ENCODE measurements around the gene FGD4.

Gene FGD4

DNA sequence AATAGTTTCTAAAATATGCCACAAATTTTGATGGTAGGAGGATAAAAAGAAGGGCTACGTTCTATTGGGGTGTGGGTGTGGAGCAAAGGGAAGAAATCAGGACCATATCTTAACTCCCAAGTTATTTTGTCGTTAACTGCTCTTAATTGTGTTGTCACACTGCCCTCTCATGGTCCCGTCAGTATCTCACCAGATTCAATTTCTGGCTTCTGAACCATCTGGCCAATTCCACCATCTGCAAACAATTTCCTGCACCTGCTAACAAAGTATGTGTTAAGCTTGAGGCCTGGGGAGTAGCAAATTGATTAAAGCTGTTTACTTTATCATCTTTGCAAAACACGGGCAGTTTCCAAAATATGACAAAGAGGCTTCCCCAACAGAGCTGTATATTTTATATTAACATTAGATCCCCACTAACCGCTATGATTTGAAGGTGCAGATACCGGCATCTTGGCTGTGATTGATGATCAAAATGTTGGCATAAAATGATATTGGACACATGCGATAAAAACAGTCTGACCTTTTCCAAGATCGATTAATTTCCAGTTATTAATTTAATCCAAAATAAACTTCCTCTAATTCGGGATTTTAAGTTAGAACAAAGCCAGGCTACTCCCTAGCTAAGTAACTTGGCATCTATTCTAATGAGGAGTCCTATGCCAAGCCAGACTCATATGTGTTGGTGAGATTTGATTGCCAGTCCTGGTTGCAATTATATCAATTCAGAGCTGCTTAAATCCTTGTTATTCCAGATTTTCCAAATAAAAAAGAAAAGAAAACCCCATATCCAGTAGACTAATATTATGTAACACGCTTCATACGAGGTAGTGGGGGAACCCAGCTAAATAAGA lies 272.8 kb downstream of the FGD4 start:
- Histone ChIP-seq H3K36me3 (ENCODE audit: control insufficient read depth in 2 of 2, insufficient read depth in 2 of 2, low read length in 2 of 2) (no peaks in the 10 kb centered on the region), H3K4me3 (ENCODE audit: low read length in 2 of 2) (no peak overlapping the region), H3K4me1 (ENCODE audit: control insufficient read depth in 2 of 2, insufficient read depth in 2 of 2, low read length in 2 of 2) (peaks cover 0 to 3% of the 10 kb centered on the region in 2 donors), H3K27ac (ENCODE audit: low read depth in 2 of 2, low read length in 2 of 2) (no peak overlapping the region), H3K9ac (ENCODE audit: low read depth in 1 of 2, low read length in 2 of 2) (no peak overlapping the region), H3K9me3 (ENCODE audit: control insufficient read depth in 2 of 2, low read length in 2 of 2) (peaks cover 2 to 3% of the 10 kb centered on the region in 2 donors), H3K27me3 (ENCODE audit: control insufficient read depth in 2 of 2, insufficient read depth in 2 of 2, low read length in 2 of 2) (no peaks in the 10 kb centered on the region)

DNA sequence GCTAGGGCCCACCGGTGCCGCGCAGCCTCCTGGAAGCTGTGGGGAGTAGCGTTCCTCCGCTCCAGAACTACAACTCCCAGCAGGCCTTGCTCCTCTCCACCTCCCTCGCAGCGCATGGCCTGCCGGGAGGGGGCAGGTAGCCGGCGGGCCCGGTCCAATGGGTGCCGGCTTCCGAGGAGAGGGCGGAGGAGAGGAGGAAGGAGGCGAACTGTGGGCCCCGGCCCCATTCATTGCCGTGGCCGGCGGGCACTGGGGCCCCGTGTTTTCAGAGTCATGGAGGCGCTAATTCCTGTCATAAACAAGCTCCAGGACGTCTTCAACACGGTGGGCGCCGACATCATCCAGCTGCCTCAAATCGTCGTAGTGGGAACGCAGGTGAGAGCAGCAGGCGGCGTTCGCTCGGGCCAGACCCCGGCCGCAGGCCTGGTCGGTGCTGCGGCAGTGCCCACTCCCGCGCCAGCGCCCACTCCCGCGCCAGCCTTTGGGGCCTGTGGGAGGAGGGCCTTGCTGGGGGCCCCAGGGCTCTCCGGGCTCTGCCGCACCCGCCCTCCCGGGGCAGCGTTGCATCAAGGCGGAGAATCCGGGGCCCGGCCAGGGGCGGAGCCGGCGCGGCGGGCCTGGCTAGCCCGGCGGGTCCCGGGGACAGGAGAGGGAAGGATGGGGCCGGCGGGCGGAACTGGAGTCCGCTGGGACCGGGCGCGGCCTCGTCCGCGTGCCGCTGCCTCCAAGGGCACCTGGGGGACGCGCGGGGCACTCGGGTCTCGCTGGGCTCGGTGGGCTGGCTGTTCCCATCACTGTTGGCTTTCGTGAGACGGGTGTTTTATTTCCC lies 279.9 kb downstream of the FGD4 start, which contains the start of gene DNM1L:
TSS of gene DNM1L (plus strand) at position 211 of the 829 bp plus-strand sequence. CDS start at position 274, 63 bp downstream.
- H3K27me3 ChIP-seq (ENCODE audit: control insufficient read depth in 2 of 2, insufficient read depth in 2 of 2, low read length in 2 of 2) = no peaks in the 10 kb centered on the region
- peak within 1 kb of the TSS; percentile 94 to 95 for H3K9ac ChIP-seq (ENCODE audit: low read depth in 1 of 2, low read length in 2 of 2)
- H3K36me3 ChIP-seq (ENCODE audit: control insufficient read depth in 2 of 2, insufficient read depth in 2 of 2, low read length in 2 of 2) = no peaks in the 10 kb centered on the region
- no peaks in the 10 kb centered on the region for H3K9me3 ChIP-seq (ENCODE audit: control insufficient read depth in 2 of 2, low read length in 2 of 2)
- H3K4me3 ChIP-seq (ENCODE audit: low read length in 2 of 2) = peak within 1 kb of the TSS; percentile 81 to 89
- peak within 1 kb of the TSS; percentile 95 to 96 for H3K27ac ChIP-seq (ENCODE audit: low read depth in 2 of 2, low read length in 2 of 2)
- peaks cover 5 to 8% of the 10 kb centered on the region in 2 donors for H3K4me1 ChIP-seq (ENCODE audit: control insufficient read depth in 2 of 2, insufficient read depth in 2 of 2, low read length in 2 of 2)

DNA sequence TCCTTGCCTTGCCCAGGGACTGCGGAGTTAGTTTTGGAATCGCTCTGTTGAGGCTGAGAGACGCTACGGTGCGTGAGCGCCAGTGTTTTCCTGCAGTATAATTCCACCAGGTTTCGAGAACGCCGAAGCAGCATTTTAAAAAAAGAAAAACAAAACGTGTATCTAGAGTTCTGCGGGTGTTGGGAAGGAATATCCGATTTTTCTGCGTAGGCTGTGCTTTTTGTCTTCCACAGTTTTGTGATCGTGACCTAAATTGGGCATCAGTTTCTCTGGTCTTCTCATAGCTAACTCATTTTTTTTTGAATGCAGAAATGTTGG lies 280.5 kb downstream of the FGD4 start:
- peak overlapping the region; percentile 81 to 89 for H3K4me3 ChIP-seq (ENCODE audit: low read length in 2 of 2)

DNA sequence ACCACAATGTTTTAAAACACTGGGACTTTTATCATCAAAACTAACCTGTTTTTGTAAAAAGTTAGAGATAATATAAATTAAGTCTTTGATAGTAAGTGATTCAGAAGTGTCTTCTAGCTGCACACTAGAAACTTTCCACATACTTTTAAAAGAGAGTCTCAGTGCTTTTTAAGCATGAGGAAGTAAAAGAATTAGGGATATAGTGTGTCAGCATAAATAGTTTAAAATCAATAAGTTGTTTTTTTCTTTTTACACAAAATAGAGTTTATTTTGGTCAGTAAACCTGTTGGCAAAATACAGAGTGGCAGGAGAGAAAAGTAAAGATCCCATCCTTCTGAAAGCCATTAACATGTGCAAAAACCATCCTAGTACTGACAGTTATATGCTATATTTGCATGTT lies 281.4 kb downstream of the FGD4 start:
- Histone ChIP-seq H3K27me3 (ENCODE audit: control insufficient read depth in 2 of 2, insufficient read depth in 2 of 2, low read length in 2 of 2) (no peaks in the 10 kb centered on the region), H3K4me1 (ENCODE audit: control insufficient read depth in 2 of 2, insufficient read depth in 2 of 2, low read length in 2 of 2) (peaks cover 5 to 8% of the 10 kb centered on the region in 2 donors), H3K9me3 (ENCODE audit: control insufficient read depth in 2 of 2, low read length in 2 of 2) (no peaks in the 10 kb centered on the region), H3K36me3 (ENCODE audit: control insufficient read depth in 2 of 2, insufficient read depth in 2 of 2, low read length in 2 of 2) (no peaks in the 10 kb centered on the region), H3K27ac (ENCODE audit: low read depth in 2 of 2, low read length in 2 of 2) (no peak overlapping the region), H3K9ac (ENCODE audit: low read depth in 1 of 2, low read length in 2 of 2) (peak overlapping the region; percentile 17 to 95), H3K4me3 (ENCODE audit: low read length in 2 of 2) (peak overlapping the region in 1 of 2 donors; percentile 89)

More for the DNA sequence above, 280.5 kb downstream of the FGD4 start:
- peak overlapping the region; percentile 95 to 96 for H3K27ac ChIP-seq (ENCODE audit: low read depth in 2 of 2, low read length in 2 of 2)
- no peaks in the 10 kb centered on the region for H3K9me3 ChIP-seq (ENCODE audit: control insufficient read depth in 2 of 2, low read length in 2 of 2)
- H3K27me3 ChIP-seq (ENCODE audit: control insufficient read depth in 2 of 2, insufficient read depth in 2 of 2, low read length in 2 of 2) = no peaks in the 10 kb centered on the region
- H3K36me3 ChIP-seq (ENCODE audit: control insufficient read depth in 2 of 2, insufficient read depth in 2 of 2, low read length in 2 of 2) = no peaks in the 10 kb centered on the region
- H3K4me1 ChIP-seq (ENCODE audit: control insufficient read depth in 2 of 2, insufficient read depth in 2 of 2, low read length in 2 of 2) = peaks cover 5 to 8% of the 10 kb centered on the region in 2 donors
- peak overlapping the region; percentile 94 to 95 for H3K9ac ChIP-seq (ENCODE audit: low read depth in 1 of 2, low read length in 2 of 2)

DNA sequence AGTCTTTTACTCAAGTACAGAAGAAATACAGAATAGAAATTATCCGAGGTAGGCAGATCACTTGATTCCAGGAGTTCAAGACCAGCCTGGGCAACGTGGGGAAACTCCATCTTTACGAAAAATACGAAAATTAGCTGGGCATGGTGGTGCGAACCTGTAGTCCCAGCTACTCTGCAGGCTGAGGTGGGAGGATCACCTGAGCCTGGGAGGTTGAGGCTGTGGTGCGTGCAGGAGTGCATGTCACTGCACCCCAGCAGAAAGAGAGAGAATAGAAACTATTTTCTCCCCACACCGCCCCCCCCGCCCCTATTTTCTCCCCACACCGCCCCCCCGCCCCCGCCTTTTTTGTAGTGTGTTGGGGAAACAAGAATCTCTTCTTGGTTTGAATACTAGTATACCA lies 281.9 kb downstream of the FGD4 start:
- Histone ChIP-seq H3K9ac (ENCODE audit: low read depth in 1 of 2, low read length in 2 of 2) (no peak overlapping the region), H3K27ac (ENCODE audit: low read depth in 2 of 2, low read length in 2 of 2) (no peak overlapping the region), H3K9me3 (ENCODE audit: control insufficient read depth in 2 of 2, low read length in 2 of 2) (no peaks in the 10 kb centered on the region)

DNA sequence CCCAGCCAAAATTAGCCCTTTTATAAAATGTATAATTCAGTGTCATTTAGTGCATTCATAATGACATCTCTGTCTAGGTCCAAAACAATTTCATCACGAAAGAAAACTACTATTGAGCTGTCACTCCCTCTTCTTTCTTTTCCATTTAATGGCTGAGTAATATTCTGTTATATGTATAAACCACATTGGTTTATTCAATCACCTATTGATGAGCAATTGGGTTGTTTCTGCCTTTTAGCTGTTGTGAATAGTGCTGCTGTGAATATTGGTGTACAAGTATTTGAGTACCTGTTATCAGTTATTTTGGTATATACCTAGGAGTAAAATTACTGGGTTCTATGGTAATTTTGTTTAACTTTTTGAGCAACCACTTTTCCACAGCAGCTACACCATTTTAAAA lies 287.0 kb downstream of the FGD4 start:
- Histone ChIP-seq H3K9ac (ENCODE audit: low read depth in 1 of 2, low read length in 2 of 2) (no peak overlapping the region), H3K36me3 (ENCODE audit: control insufficient read depth in 2 of 2, insufficient read depth in 2 of 2, low read length in 2 of 2) (no peaks in the 10 kb centered on the region), H3K9me3 (ENCODE audit: control insufficient read depth in 2 of 2, low read length in 2 of 2) (no peaks in the 10 kb centered on the region), H3K27ac (ENCODE audit: low read depth in 2 of 2, low read length in 2 of 2) (no peak overlapping the region), H3K4me3 (ENCODE audit: low read length in 2 of 2) (no peak overlapping the region), H3K4me1 (ENCODE audit: control insufficient read depth in 2 of 2, insufficient read depth in 2 of 2, low read length in 2 of 2) (no peaks in the 10 kb centered on the region), H3K27me3 (ENCODE audit: control insufficient read depth in 2 of 2, insufficient read depth in 2 of 2, low read length in 2 of 2) (no peaks in the 10 kb centered on the region)

More for the DNA sequence above, 281.9 kb downstream of the FGD4 start:
- H3K4me3 ChIP-seq (ENCODE audit: low read length in 2 of 2) = peak overlapping the region in 1 of 2 donors; percentile 89
- no peaks in the 10 kb centered on the region for H3K36me3 ChIP-seq (ENCODE audit: control insufficient read depth in 2 of 2, insufficient read depth in 2 of 2, low read length in 2 of 2)
- H3K4me1 ChIP-seq (ENCODE audit: control insufficient read depth in 2 of 2, insufficient read depth in 2 of 2, low read length in 2 of 2) = peaks cover 5 to 8% of the 10 kb centered on the region in 2 donors
- no peaks in the 10 kb centered on the region for H3K27me3 ChIP-seq (ENCODE audit: control insufficient read depth in 2 of 2, insufficient read depth in 2 of 2, low read length in 2 of 2)

DNA sequence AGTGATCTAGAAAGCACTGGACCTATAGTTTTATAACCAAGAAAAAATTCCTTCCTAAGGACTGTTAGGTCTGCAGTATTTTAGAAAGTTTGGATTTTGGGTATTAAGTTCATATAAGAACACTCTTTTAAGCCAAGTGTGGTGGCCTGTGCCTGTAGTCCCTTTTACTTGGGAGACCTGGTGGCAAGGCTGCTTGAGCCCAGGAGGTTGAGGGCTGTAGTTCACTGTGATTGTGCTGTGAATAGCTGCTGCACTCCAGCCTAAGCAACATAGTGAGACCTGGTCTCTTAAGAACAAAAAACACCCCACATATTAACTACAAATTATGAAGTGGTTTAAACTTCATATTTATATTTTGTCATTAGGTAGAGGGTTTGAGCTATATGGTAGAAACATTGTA lies 289.4 kb downstream of the FGD4 start:
- no peaks in the 10 kb centered on the region for H3K36me3 ChIP-seq (ENCODE audit: control insufficient read depth in 2 of 2, insufficient read depth in 2 of 2, low read length in 2 of 2)
- no peak overlapping the region for H3K4me3 ChIP-seq (ENCODE audit: low read length in 2 of 2)
- H3K27me3 ChIP-seq (ENCODE audit: control insufficient read depth in 2 of 2, insufficient read depth in 2 of 2, low read length in 2 of 2) = no peaks in the 10 kb centered on the region
- H3K9ac ChIP-seq (ENCODE audit: low read depth in 1 of 2, low read length in 2 of 2) = no peak overlapping the region
- no peaks in the 10 kb centered on the region for H3K4me1 ChIP-seq (ENCODE audit: control insufficient read depth in 2 of 2, insufficient read depth in 2 of 2, low read length in 2 of 2)
- H3K27ac ChIP-seq (ENCODE audit: low read depth in 2 of 2, low read length in 2 of 2) = no peak overlapping the region
- no peaks in the 10 kb centered on the region for H3K9me3 ChIP-seq (ENCODE audit: control insufficient read depth in 2 of 2, low read length in 2 of 2)

DNA sequence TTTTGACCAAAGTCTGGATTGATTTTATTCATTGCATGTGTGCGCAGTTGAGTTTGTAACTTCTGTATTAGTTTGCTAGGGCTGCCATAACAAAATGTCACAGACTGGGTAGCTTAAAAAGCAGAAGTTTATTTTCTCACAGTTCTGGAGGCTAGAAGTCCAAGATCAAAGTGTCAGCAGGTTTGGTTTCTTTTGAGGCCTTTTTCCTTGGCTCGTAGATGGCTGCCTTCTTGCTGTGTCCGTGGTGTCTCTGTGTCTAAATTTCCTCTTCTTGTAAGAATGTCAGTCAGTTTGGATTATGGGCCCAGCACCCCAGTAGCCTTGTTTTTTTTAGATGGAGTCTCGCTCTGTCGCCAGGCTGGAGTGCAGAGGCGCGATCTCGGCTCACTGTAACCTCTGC lies 291.6 kb downstream of the FGD4 start:
- H3K27ac ChIP-seq (ENCODE audit: low read depth in 2 of 2, low read length in 2 of 2) = no peak overlapping the region
- no peaks in the 10 kb centered on the region for H3K9me3 ChIP-seq (ENCODE audit: control insufficient read depth in 2 of 2, low read length in 2 of 2)

DNA sequence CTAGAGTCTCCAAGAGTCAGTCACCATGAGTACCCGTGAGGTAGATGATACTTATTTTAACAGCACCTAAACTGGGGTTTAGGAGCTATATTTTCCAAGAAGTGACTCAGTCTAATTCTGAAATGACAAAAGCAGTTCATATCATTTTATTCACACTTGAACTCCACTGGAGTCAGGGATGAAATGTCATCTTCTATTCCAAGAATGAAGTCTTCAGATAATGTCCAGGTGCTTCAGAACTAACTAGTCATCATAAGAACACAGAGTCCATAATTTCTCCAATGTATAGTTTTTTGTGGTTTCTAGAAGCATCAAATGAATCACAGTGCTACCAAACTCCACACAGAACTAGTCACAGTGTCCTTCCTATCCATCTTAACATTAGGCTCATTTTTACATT lies 293.0 kb downstream of the FGD4 start:
- Histone ChIP-seq H3K9ac (ENCODE audit: low read depth in 1 of 2, low read length in 2 of 2) (no peak overlapping the region), H3K4me3 (ENCODE audit: low read length in 2 of 2) (no peak overlapping the region), H3K27me3 (ENCODE audit: control insufficient read depth in 2 of 2, insufficient read depth in 2 of 2, low read length in 2 of 2) (no peaks in the 10 kb centered on the region), H3K27ac (ENCODE audit: low read depth in 2 of 2, low read length in 2 of 2) (no peak overlapping the region), H3K9me3 (ENCODE audit: control insufficient read depth in 2 of 2, low read length in 2 of 2) (no peaks in the 10 kb centered on the region), H3K4me1 (ENCODE audit: control insufficient read depth in 2 of 2, insufficient read depth in 2 of 2, low read length in 2 of 2) (no peaks in the 10 kb centered on the region), H3K36me3 (ENCODE audit: control insufficient read depth in 2 of 2, insufficient read depth in 2 of 2, low read length in 2 of 2) (no peaks in the 10 kb centered on the region)

More for the DNA sequence above, 291.6 kb downstream of the FGD4 start:
- Histone ChIP-seq H3K36me3 (ENCODE audit: control insufficient read depth in 2 of 2, insufficient read depth in 2 of 2, low read length in 2 of 2) (no peaks in the 10 kb centered on the region), H3K4me1 (ENCODE audit: control insufficient read depth in 2 of 2, insufficient read depth in 2 of 2, low read length in 2 of 2) (no peaks in the 10 kb centered on the region), H3K27me3 (ENCODE audit: control insufficient read depth in 2 of 2, insufficient read depth in 2 of 2, low read length in 2 of 2) (no peaks in the 10 kb centered on the region), H3K9ac (ENCODE audit: low read depth in 1 of 2, low read length in 2 of 2) (no peak overlapping the region), H3K4me3 (ENCODE audit: low read length in 2 of 2) (no peak overlapping the region)

DNA sequence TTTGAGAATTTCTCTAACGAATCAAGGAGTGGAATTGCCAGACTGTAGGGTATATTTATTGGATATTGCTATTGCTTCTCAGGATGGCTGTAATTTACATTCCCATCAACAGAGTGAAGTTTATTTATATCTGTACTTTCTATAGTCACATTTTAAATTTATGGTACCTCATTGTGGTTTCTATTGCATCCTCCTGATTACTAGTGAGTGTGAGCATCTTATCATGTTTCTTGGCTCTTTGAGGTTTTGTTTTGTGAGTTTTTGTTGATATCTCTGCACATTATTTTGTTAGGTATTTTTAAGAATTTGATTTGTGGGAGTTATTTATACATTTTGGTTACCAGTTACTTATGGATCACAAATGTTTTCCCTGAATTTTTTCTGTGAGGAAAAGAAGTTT lies 293.7 kb downstream of the FGD4 start:
- Histone ChIP-seq H3K9ac (ENCODE audit: low read depth in 1 of 2, low read length in 2 of 2) (no peak overlapping the region), H3K4me1 (ENCODE audit: control insufficient read depth in 2 of 2, insufficient read depth in 2 of 2, low read length in 2 of 2) (peaks cover 0 to under 1% of the 10 kb centered on the region in 2 donors), H3K27me3 (ENCODE audit: control insufficient read depth in 2 of 2, insufficient read depth in 2 of 2, low read length in 2 of 2) (no peaks in the 10 kb centered on the region), H3K27ac (ENCODE audit: low read depth in 2 of 2, low read length in 2 of 2) (no peak overlapping the region), H3K9me3 (ENCODE audit: control insufficient read depth in 2 of 2, low read length in 2 of 2) (no peaks in the 10 kb centered on the region), H3K4me3 (ENCODE audit: low read length in 2 of 2) (no peak overlapping the region), H3K36me3 (ENCODE audit: control insufficient read depth in 2 of 2, insufficient read depth in 2 of 2, low read length in 2 of 2) (no peaks in the 10 kb centered on the region)
